Peyer's patch (tissue), 4 donors: ENCODE results near the gene PTCH1. TPM values are rescaled to one million over a fixed set of nuclear protein-coding genes. Genes with fewer than 3 reads are reported as not detected.

Experiments
- DNase-seq, 3 donors: peaks; one replicate each; pipeline ENCODE4 v3.0.0-alpha.2; 2017 to 2019
- H3K27ac ChIP-seq, 4 donors: fragments of 200-600 bp; sonication (generic); one replicate each; pipeline ENCODE4 v1.5.1; 2016 to 2019
- H3K27me3 ChIP-seq, 2 donors: fragments of 200-600 bp; sonication (generic); one replicate each; pipeline ENCODE4 v1.5.1; 2019
- H3K36me3 ChIP-seq, 3 donors: fragments of 200-600 bp; sonication (generic); one replicate each; pipeline ENCODE4 v1.5.1; 2016 to 2019
- H3K4me1 ChIP-seq, 4 donors: fragments of 200-600 bp; sonication (generic); one replicate each; pipeline ENCODE4 v1.5.1; 2016 to 2019
- H3K4me3 ChIP-seq, 4 donors: fragments of 200-600 bp; sonication (generic); 1 replicate in 3 of 4; 2 replicates in 1 of 4; pipeline ENCODE4 v1.5.1; 2016 to 2019; ENCODE audit warnings: mild to moderate bottlenecking in 1 of 4
- H3K9me3 ChIP-seq, 4 donors: fragments of 200-600 bp; sonication (generic); one replicate each; pipeline ENCODE4 v1.5.1; 2016 to 2019; ENCODE audit warnings: mild to moderate bottlenecking in 1 of 4
- CTCF ChIP-seq, 6 experiments: fragments of 450-650 bp in 4 of 6; fragments of 200-600 bp in 2 of 6; sonication (generic) in 1 of 6; IDR thresholded peaks; one replicate each; pipeline ENCODE4 v1.5.1; 2017 to 2019; ENCODE audit warnings: antibody characterized with exemption in 6 of 6, mild to moderate bottlenecking in 3 of 6, moderate library complexity in 1 of 6
- POLR2A ChIP-seq, 2 donors: fragments of 450-650 bp; IDR thresholded peaks; one replicate each; pipeline ENCODE4 v1.5.1; 2017; ENCODE audit warnings: antibody characterized with exemption in 2 of 2, mild to moderate bottlenecking in 2 of 2, moderate library complexity in 2 of 2
- total RNA-seq, 4 donors: library from RNA; depleted of rRNA; stranded (reverse); fragments of >200 nt; gene quantifications; one replicate each; pipeline ENCODE4 v1.1.0, GENCODE V29; 2016

The PTCH1 gene
- total RNA-seq, 4 donors from 2014 or later = 16.5 to 71.0 (median 24.0) TPM

DNA sequence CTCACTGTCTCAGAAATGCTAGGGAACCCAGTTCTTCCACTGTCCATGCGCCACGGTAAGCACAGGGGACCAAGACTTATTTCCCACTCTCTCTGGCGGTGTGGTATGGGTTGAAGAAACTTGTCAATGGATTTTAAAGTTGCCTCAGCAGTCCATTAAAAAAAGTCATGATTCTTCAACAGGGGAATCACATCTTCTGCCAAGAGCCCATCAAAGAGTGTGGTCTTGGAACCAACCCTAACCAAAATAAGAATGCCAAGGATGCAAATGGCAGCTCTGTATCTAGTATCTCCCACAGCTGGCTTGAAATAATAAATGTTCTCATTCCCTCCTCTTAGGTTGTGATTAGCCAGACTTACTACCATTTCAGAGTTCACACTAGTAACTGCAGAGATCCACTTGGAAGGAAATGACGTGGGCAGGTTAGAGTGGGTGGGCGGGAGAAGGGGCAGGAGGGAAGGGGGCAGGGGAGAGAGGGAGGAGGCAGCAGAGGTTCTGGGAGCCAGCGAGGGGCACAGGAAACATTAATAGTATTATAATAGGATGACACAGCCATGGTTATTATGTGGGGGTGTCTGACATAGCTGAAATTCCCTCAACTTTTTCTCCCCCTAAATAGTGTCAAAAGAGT lies 17.6 kb downstream of the PTCH1 start:
- no peak for DNase-seq
- no peaks in the 10 kb centered on the region for H3K36me3 ChIP-seq
- peaks cover 0 to 7% (median 3%) of the 10 kb centered on the region in 4 donors for H3K4me1 ChIP-seq
- no peaks in the 10 kb centered on the region for H3K27me3 ChIP-seq
- H3K4me3 ChIP-seq = no peak overlapping the region
- H3K9me3 ChIP-seq = no peaks in the 10 kb centered on the region
- TF ChIP-seq POLR2A (IDR thresholded peaks at IDR 0.05) = no peak
- no peak for TF ChIP-seq CTCF (IDR thresholded peaks at IDR 0.05)
- peak overlapping the region in 2 of 4 donors; percentile 38 to 48 for H3K27ac ChIP-seq

DNA sequence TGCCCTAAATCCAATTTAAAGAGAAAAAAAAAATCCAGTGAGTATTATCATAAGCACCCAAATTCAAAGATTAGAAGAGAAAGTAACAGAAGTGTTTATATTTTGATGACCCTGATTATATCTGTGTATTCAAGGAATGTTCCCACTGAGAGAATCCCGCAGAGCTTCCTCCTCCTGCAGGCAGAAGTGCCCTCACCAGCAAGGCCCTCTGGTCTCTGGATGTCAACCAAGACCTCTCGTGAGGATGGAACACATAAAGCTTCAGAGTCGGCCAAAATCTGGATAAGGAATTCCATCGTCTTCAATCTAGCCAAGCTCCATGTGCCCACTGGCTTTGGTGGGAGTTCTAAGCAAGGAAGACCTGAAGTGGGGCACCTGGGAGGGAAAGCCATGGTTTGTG lies 18.1 kb downstream of the PTCH1 start:
- Histone ChIP-seq H3K27me3 (no peaks in the 10 kb centered on the region), H3K4me1 (peaks cover 0 to 9% (median 4%) of the 10 kb centered on the region in 4 donors), H3K4me3 (no peak overlapping the region), H3K27ac (peak overlapping the region in 2 of 4 donors; percentile 38 to 48), H3K9me3 (no peaks in the 10 kb centered on the region), H3K36me3 (no peaks in the 10 kb centered on the region)
- no peak for DNase-seq
- TF ChIP-seq CTCF (IDR thresholded peaks at IDR 0.05) = no peak

DNA sequence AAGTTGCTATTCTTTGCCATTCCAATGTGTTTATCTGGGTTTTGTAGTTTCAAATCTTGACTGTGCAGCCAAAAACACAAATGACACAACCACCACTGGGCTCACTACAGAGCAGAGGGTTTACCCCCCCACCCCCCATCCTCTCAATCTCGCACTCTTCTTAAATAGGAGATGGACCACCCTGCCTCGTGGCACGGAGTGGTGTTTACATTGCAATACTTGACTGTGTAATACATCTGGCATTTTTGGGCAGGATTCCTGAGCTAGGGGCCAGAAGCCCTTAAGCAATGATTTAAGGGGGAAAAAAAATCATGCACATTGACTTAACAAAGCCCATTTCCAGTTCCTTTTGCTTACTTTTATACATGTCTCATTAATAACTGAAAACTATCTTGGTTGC lies 19.0 kb downstream of the PTCH1 start:
- Histone ChIP-seq H3K36me3 (no peaks in the 10 kb centered on the region), H3K4me3 (no peak overlapping the region), H3K9me3 (no peaks in the 10 kb centered on the region), H3K27me3 (no peaks in the 10 kb centered on the region), H3K27ac (peak overlapping the region in 2 of 4 donors; percentile 10 to 48), H3K4me1 (peaks cover 0 to 9% (median 4%) of the 10 kb centered on the region in 4 donors)
- no peak for DNase-seq
- TF ChIP-seq CTCF (IDR thresholded peaks at IDR 0.05) = no peak
- TF ChIP-seq POLR2A (IDR thresholded peaks at IDR 0.05) = no peak

DNA sequence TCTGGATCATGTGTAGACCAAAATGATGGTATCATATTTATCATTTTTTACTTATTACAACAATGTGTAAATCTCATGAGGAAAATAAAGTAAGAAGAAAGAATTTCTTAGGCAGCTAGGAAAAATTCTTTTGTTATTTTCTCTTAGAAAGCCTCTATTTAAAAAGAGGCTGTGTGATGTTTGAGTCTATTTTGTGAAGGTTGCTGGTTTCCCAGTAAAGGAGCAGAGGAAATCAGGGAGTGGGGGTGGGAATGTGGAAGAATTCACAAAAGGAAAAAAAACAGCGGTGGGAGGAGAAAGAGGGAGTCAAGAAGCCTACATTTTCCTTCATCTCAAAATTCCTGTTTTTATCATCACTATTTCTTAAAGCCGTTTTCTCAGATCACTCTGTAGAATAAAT lies 20.1 kb downstream of the PTCH1 start:
- no peaks in the 10 kb centered on the region for H3K27me3 ChIP-seq
- H3K4me3 ChIP-seq = no peak overlapping the region
- H3K36me3 ChIP-seq = no peaks in the 10 kb centered on the region
- no peaks in the 10 kb centered on the region for H3K9me3 ChIP-seq
- TF ChIP-seq CTCF (IDR thresholded peaks at IDR 0.05) (no peak), POLR2A (IDR thresholded peaks at IDR 0.05) (no peak)
- H3K4me1 ChIP-seq = peaks cover 0 to 9% (median 4%) of the 10 kb centered on the region in 4 donors
- DNase-seq = no peak
- H3K27ac ChIP-seq = peak overlapping the region in 1 of 4 donors; percentile 48

DNA sequence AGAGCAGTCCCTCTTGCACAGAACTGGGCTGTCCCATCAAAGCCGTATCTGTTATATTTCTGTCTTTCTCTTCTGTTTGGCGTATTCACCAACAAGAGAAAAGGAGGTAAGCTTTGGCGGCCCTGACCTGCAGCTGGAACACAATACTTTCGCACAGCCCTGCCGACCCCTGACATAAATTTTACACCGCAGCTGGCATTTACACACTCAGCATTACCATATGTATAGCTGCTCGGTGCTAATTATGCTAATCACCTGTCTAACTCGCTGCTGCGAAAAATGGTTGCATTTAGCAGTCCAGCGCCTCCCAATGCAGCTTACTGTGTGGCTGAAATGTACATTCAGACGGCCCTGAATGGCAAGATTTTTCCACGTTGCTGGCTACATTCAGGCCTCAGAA lies 20.8 kb downstream of the PTCH1 start:
- Histone ChIP-seq H3K4me1 (peaks cover 0 to 9% (median 4%) of the 10 kb centered on the region in 4 donors), H3K36me3 (no peaks in the 10 kb centered on the region), H3K27me3 (no peaks in the 10 kb centered on the region), H3K27ac (no peak overlapping the region), H3K4me3 (no peak overlapping the region), H3K9me3 (no peaks in the 10 kb centered on the region)
- TF ChIP-seq CTCF (IDR thresholded peaks at IDR 0.05) (no peak), POLR2A (IDR thresholded peaks at IDR 0.05) (no peak)
- no peak for DNase-seq
